ENCODE measurements around the gene ARID1B.
A peak's percentile ranks its signal among the peaks of the same experiment; 100 is the strongest.

ARID1B gene

GRCh38 chr6:157072128-157072527 is 294.9 kb downstream of the ARID1B start:
- DNase-seq (ENCODE audit: low read depth in 3 of 3), result no peak

GRCh38 chr6:157073596-157073995 is 296.4 kb downstream of the ARID1B start:
- no peak for DNase-seq (ENCODE audit: low read depth in 3 of 3)

GRCh38 chr6:157074969-157075368 is 297.8 kb downstream of the ARID1B start:
- DNase-seq (ENCODE audit: low read depth in 3 of 3), result no peak

GRCh38 chr6:157075549-157076450 is 298.6 kb downstream of the ARID1B start:
- peak in 1 of 3 experiments; percentile 15 for DNase-seq (ENCODE audit: low read depth in 3 of 3)

- DNase-seq (ENCODE audit: low read depth in 3 of 3), result no peak
These were observed 299.3 kb downstream of the ARID1B start for GRCh38 chr6:157076451-157076822.

- no peak for DNase-seq (ENCODE audit: low read depth in 3 of 3)
These were observed 300.1 kb downstream of the ARID1B start for GRCh38 chr6:157077251-157077650.

- DNase-seq (ENCODE audit: low read depth in 3 of 3), result no peak
These were observed 301.1 kb downstream of the ARID1B start for GRCh38 chr6:157078326-157078725.

GRCh38 chr6:157079277-157079676 is 302.1 kb downstream of the ARID1B start:
- DNase-seq (ENCODE audit: low read depth in 3 of 3), result no peak

GRCh38 chr6:157079771-157080170 is 302.6 kb downstream of the ARID1B start:
- DNase-seq (ENCODE audit: low read depth in 3 of 3), result no peak

GRCh38 chr6:157080986-157081391 is 303.8 kb downstream of the ARID1B start:
- DNase-seq (ENCODE audit: low read depth in 3 of 3), result no peak

- no peak for DNase-seq (ENCODE audit: low read depth in 3 of 3)
These were observed 306.2 kb downstream of the ARID1B start for GRCh38 chr6:157083343-157083742.

- DNase-seq (ENCODE audit: low read depth in 3 of 3), result no peak
These were observed 309.5 kb downstream of the ARID1B start for GRCh38 chr6:157086632-157087031.

GRCh38 chr6:157087974-157088373 is 310.8 kb downstream of the ARID1B start:
- DNase-seq (ENCODE audit: low read depth in 3 of 3), result no peak

- DNase-seq (ENCODE audit: low read depth in 3 of 3), result no peak
These were observed 311.7 kb downstream of the ARID1B start for GRCh38 chr6:157088841-157089240.

GRCh38 chr6:157089258-157089657 is 312.1 kb downstream of the ARID1B start:
- DNase-seq (ENCODE audit: low read depth in 3 of 3), result no peak

GRCh38 chr6:157089851-157090250 is 312.7 kb downstream of the ARID1B start:
- DNase-seq (ENCODE audit: low read depth in 3 of 3), result no peak

GRCh38 chr6:157090736-157091135 is 313.6 kb downstream of the ARID1B start:
- DNase-seq (ENCODE audit: low read depth in 3 of 3), result no peak

GRCh38 chr6:157091243-157091642 is 314.1 kb downstream of the ARID1B start:
- DNase-seq (ENCODE audit: low read depth in 3 of 3), result no peak

GRCh38 chr6:157091856-157092460 is 314.8 kb downstream of the ARID1B start:
- DNase-seq (ENCODE audit: low read depth in 3 of 3), result no peak

- no peak for DNase-seq (ENCODE audit: low read depth in 3 of 3)
These were observed 315.6 kb downstream of the ARID1B start for GRCh38 chr6:157092736-157093135.

- no peak for DNase-seq (ENCODE audit: low read depth in 3 of 3)
These were observed 316.4 kb downstream of the ARID1B start for GRCh38 chr6:157093536-157093935.

- DNase-seq (ENCODE audit: low read depth in 3 of 3), result no peak
These were observed 316.9 kb downstream of the ARID1B start for GRCh38 chr6:157094038-157094437.

- DNase-seq (ENCODE audit: low read depth in 3 of 3), result no peak
These were observed 317.9 kb downstream of the ARID1B start for GRCh38 chr6:157095084-157095483.
